GM18861 (cell line): Measurements from ENCODE around the gene RP9.
A peak's percentile ranks its signal among the peaks of the same experiment; 100 is the strongest.
"Not testable (repeated sequence)": the region's sequence is repeated elsewhere in the genome, so short reads cannot be mapped to it uniquely, and the experiment has no call there.

Source experiments
- ATAC-seq: cut with Tn5 transposase; IDR thresholded peaks from one replicate; pipeline ENCODE4 v1.9.1; 2021; ENCODE audit not compliant: unreplicated experiment

The RP9 gene

DNA sequence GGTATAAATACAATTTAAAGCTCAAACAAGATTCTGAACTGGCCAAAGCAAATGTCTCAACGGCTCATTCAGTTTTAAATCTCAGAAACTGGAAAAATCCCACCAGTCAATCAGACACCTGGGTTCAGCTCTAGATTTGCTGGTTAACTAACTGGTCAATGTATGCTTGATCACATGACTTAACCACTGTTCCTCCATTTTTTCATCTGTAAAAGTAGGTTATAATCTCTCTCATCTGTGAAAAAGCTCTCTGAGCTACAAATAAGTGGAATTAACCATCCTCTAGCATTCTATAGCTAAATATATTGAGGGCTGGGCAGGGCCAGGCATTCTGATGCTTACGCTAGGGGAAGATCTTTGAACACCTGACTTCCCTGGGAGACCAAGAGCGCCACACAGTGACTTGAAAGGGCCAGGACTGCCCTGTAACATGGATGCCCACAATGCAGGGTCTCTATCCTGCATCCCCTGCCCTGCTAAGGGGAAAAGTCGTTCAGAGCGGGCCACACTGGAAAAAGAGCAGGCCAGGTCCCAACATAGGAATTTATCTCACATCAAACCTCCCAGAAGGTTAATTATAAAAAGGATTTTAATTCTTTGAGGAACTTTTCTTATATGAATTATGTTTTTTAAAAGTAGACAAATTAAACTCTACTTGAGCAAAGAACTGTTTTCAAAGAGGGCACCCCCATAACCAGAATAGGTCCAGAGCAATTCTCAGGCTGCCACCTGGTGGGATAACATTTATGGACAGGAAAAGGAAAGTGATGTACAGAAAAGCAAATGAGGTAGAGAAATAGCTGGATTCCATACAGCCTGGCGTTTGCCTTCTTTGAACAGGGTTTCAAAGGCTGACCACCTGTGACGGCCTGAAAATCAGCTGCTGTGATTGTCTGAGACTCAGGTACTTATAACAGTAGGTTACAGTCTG is 1.8 kb downstream of the RP9 start:
- ATAC-seq: peak; percentile 32

DNA sequence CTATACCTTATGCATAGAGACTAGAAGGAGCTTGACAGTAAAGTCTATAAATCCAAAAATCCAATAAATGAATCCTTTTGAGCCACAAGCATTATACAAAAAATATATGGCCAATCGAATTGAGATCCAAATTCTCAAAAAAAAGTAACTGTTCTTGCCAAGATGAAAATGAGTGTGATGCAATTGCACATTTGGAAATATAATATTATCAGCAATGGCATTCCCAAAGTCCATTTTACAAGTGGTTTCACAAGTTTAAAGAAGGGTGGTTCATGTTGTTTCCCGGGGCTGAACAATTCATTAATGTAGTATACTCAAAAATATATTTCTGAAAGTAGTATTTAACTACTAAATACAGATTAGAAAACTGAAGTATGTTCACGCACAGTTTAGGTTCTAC is 7.3 kb downstream of the RP9 start:
- no peak for ATAC-seq

DNA sequence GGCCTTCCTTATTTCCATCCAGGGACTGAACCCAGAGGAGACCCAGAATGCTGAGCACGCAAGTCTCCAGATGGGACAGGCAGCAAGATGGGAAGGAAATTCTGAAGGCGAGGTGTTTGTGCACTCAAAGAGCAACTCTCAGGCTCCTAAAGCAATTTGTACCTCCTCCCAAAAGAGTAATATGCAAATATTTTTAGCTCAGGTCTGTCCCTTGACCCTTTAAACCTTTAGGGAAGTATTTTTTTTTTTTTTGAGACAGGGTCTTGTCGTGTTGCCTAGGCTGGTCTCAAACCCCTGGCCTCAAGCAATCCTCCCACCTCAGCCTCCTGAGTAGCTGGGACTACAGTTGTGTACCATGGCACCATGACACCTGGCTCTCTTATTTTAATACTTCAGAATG is 8.4 kb downstream of the RP9 start:
- no peak for ATAC-seq

DNA sequence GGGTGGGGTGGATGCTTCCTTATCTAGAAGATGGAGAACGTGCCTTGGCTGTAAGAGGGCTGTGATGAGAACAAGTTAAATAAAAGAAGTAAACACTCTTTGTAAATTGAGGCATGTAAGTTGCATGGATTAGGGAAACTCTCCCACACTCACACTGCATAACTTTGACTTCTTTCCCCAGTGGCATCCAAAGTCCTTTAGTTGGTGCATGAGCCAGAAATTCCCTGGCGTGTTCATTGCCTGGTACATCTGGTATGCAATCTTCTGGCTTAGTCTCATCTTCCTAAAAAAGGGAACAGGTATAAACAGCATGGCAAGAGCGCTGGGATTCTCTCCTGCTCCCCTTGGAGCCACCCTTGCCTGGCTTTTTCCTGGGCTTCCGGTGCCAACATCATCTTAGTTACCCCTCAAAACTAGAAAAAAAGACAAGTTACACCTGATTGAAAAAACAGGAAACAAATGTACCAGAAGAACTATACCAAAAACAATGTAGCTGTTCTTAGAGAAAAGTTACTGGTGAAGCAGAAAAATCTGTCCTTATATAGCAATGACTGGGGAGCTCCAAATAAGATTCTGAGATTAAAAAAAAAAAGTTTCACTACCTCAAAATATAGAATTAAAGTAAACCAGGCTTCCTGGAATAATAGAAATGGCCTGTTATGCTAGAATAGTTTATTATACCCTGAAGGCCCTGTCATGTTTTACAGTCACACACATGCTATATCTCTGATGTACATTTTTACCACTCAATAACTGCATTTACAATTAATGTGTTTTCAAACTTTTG is 9.9 kb downstream of the RP9 start:
- no peak for ATAC-seq

- not testable (repeated sequence) for ATAC-seq
Observed at GRCh38 chr7:33094745-33095275, 14.4 kb downstream of the RP9 start.

DNA sequence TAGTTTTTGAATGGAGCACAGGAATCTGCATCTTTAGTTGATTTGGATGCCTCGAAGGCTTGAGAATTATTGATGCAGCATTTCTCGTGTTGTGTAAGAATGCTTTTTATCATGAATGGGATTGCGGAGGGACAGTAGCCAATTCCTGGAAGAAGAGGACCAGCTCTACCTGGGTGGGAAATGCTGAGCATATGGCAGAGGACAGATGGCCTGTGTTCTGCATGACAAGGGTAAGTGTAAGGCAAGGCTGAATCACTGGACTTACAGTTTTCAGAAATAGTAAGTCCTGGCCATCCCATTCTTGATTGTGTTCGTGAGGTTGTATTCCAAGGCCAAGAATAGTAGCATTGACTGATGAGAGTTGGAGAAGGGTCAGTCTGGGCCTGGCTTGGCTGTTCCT is 15.9 kb downstream of the RP9 start:
- no peak for ATAC-seq

- no peak for ATAC-seq
Observed at GRCh38 chr7:33091641-33092191, 17.5 kb downstream of the RP9 start.

DNA sequence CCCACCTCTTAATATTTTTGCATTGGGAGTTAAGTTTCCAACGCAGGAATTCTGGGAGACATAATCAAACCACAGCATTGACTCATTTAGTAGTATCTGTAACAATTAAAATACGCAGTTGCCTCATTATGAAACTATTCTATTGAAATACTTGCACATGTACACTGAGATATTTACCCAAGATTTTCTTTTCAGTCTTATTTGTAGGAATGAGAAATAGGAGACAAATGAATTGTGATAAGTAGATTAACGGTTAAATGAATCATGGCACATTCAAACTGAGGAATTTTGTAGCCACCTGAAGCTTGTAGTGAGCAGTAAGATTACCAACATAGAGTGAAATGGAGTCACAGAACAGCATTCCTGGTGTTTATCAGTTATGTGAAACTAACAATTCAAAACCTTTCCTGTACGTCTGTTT is 18.1 kb downstream of the RP9 start:
- ATAC-seq: no peak

- ATAC-seq: no peak
Observed at GRCh38 chr7:33089142-33089541, 20.1 kb downstream of the RP9 start.

GRCh38 chr7:33087858-33088257 is 21.3 kb downstream of the RP9 start:
- no peak for ATAC-seq

GRCh38 chr7:33087356-33087755 is 21.8 kb downstream of the RP9 start:
- no peak for ATAC-seq

DNA sequence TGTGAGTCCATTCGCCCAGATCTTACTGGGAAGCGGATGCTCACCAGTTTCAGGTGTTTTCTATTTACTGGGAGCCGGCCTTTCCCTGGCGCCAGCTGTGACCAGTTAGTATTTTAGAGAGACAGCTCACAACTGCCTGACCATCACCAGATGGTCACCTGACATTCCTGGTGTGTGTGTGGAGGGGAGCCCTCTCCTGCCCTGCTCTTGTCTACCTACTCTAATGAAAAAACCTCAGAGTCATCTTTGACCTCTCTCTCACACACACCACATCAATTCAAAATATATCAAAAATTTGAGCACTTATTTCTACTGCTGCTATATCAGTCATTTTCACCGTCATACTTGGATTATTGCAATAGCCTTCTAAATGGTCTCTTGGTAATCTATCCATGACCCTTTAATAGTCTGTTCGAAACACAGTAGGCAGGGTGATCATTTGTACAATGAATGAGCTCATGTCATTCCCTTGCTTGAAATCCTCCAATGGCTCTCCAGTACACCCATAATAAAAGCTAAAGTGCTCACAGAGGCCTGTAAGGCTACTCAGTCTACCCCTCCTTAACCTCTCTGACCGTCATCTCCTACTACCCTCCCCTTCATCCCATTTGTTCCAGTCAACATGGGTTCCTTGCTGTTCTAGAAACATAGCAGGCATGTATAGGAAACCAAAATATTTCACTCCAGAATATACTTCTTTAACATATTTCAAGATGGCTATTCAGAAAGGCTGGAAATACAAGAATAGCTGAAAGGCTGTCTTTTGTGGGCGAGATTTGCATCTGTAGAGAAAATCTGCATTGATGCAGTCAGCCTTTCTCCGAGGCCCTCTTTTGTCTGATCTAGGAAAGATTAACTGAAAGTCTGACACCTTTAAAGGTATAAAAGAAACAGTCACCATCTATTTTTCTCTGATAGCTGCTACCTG is 29.2 kb downstream of the RP9 start:
- ATAC-seq: no peak

GRCh38 chr7:33079096-33079495 is 30.1 kb downstream of the RP9 start:
- no peak for ATAC-seq

DNA sequence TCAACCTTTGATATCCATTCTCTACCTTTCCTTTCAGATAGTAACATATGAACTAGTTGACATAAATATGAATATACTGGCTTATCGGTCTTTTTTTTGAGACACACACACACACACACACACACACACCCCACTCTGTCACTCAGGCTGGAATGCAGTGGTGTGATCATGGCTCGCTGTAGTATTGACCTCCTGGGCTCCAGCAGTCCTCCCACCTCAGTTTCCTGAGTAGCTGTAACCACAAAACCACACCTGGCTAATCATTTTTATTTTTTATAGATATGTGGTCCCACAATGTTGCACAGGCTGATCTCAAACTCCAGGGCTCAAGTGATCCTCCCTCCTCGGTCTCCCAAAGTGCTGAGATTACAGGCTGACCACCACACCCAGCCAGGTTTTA is 32.5 kb downstream of the RP9 start:
- peak; percentile 70 for ATAC-seq

GRCh38 chr7:33075818-33076518 is 33.2 kb downstream of the RP9 start:
- ATAC-seq: no peak

DNA sequence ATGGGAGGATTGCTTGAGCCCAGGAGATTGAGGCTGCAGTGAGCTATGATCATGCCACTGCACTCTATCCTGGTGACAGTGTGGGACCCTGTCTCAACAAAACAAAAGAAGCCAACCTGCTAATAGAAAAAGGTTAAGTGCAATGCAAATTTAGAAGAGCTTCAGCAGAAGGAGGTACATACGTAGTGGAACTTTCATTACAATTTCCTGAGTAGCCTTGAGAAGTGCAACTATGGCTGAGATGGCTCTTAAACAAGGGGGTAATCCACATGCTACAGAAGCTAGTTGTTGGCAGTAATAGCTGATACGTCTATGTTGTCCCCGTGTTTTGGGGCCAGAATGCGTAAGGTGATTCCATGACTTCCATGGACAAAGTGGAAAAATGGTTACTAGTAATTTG is 36.0 kb downstream of the RP9 start:
- no peak for ATAC-seq

- ATAC-seq: no peak
Observed at GRCh38 chr7:33072471-33072870, 36.7 kb downstream of the RP9 start.

DNA sequence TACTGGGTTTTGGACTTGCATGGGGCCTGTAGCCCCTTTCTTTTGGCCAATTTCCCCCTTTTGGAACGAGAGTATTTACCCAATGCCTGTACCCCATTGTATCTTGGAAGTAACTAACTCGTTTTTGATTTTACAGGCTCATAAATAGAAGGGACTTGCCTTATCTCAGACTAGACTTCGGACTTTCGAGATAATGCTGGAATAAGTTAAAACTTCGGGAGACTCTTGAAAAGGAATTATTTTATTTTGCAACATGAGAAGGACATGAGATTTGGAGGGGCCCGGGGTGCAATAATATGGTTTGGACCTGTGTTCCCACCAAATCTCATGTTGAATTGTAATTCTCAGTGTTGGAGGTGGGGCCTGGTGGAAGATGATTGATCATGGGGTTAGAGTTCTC is 38.4 kb downstream of the RP9 start:
- ATAC-seq: no peak

- ATAC-seq: no peak
Observed at GRCh38 chr7:33070277-33070676, 38.9 kb downstream of the RP9 start.

GRCh38 chr7:33067921-33068320 is 41.3 kb downstream of the RP9 start:
- ATAC-seq: no peak
